K562 (cell line): ENCODE measurements around the gene ADGRF1. TPM values are rescaled to one million over a fixed set of nuclear protein-coding genes. Genes with fewer than 3 reads are reported as not detected.

Source experiments
- ATAC-seq: fragments of 200-7000 bp; cut with Tn5 transposase; 3 replicates; pipeline ENCODE4 v1.9.1; 2020; ENCODE audit warnings: moderate library complexity
- BruUV-seq: library from RNA; stranded (reverse); fragments of 400-500 nt; replicated peaks from 2 replicates; lab custom pipeline; 2021; lab: Mats Ljungman, UMichigan
- CTCF ChIA-PET: fragments of 300-600 bp; formaldehyde crosslinking; extraction: SDS; loops from one replicate; lab custom pipeline; 2021; ENCODE audit warnings: low intra/inter-chr PET ratio; lab: Yijun Ruan, JAX
- POLR2A ChIA-PET: fragments of 300-600, 350-650 bp; sonication (Branson Sonifier 250); formaldehyde crosslinking; extraction: SDS; loops from one replicate; lab custom pipeline; 2021; ENCODE audit warnings: antibody characterized with exemption, inconsistent platforms; lab: Yijun Ruan, JAX
- DNase-seq, 4 experiments: peaks; one replicate each; pipeline versions ENCODE4 v3.0.0 to v3.0.0-alpha.2; 2011 to 2018; ENCODE audit warnings: low spot score in 3 of 4, mixed read lengths in 3 of 4; ENCODE audit errors: extremely low read depth in 1 of 4
- FAIRE-seq: peaks from 2 replicates; lab custom pipeline; 2011; peaks lifted over from hg19 to GRCh38; lab: Jason Lieb, UNC
- H2AFZ ChIP-seq: 2 replicates; pipeline ENCODE4 v1.6.0; 2011; ENCODE audit warnings: low read depth, low read length, control low read depth, inconsistent platforms
- H3K27ac ChIP-seq: fragments of 200-600 bp; 3 replicates; pipeline ENCODE4 v1.8.0; 2011; ENCODE audit warnings: low read depth, mild to moderate bottlenecking, control low read depth, inconsistent platforms, low read length, moderate library complexity, mixed read lengths; ENCODE audit errors: extremely low read depth
- H3K27me3 ChIP-seq, 2 experiments: fragments of 300-600 bp in 1 of 2; 2 replicates in 1 of 2; 3 replicates in 1 of 2; pipeline versions ENCODE4 v1.6.0 to v1.8.0; 2011; ENCODE audit warnings: inconsistent platforms in 2 of 2, low read length in 2 of 2, mild to moderate bottlenecking in 1 of 2, mixed read lengths in 1 of 2, moderate library complexity in 1 of 2; ENCODE audit not compliant: control insufficient read depth in 2 of 2, insufficient read depth in 2 of 2
- H3K36me3 ChIP-seq: fragments of 300-600 bp; 3 replicates; pipeline ENCODE4 v1.8.0; 2011; ENCODE audit warnings: mild to moderate bottlenecking, low read length, inconsistent platforms; ENCODE audit not compliant: control insufficient read depth, insufficient read depth
- H3K4me1 ChIP-seq, 2 experiments: fragments of 200-600 bp in 1 of 2; replicated peaks in 1 of 2; 2 replicates in 1 of 2; 3 replicates in 1 of 2; pipeline versions ENCODE4 v1.5.1 to v1.8.0; 2011; ENCODE audit warnings: inconsistent platforms in 2 of 2, low read length in 2 of 2, mild to moderate bottlenecking in 1 of 2, mixed read lengths in 1 of 2, moderate library complexity in 1 of 2; ENCODE audit not compliant: control insufficient read depth in 2 of 2, insufficient read depth in 2 of 2
- H3K4me2 ChIP-seq: 2 replicates; pipeline ENCODE4 v1.6.1; 2011; ENCODE audit warnings: low read length, control low read depth, inconsistent platforms, mixed read lengths; ENCODE audit not compliant: insufficient read depth
- H3K4me3 ChIP-seq: fragments of 200-600 bp; sonication (generic), shearing (Covaris generic); 2 replicates; pipeline ENCODE4 v1.5.1; 2016; ENCODE audit warnings: control low read depth, inconsistent platforms
- H3K79me2 ChIP-seq: fragments of 200-600 bp; 3 replicates; pipeline ENCODE4 v1.8.0; 2011; ENCODE audit warnings: low read length, inconsistent platforms; ENCODE audit not compliant: control insufficient read depth, insufficient read depth
- H3K9ac ChIP-seq, 2 experiments: 2 replicates each; pipeline versions ENCODE4 v1.6.0 to v1.6.1; 2011; ENCODE audit warnings: low read depth in 2 of 2, low read length in 2 of 2, control low read depth in 1 of 2, inconsistent platforms in 1 of 2, mild to moderate bottlenecking in 1 of 2, mixed read lengths in 1 of 2; ENCODE audit not compliant: insufficient read depth in 1 of 2
- H3K9me1 ChIP-seq: one replicate; pipeline ENCODE4 v1.6.0; 2011; ENCODE audit warnings: inconsistent platforms, mild to moderate bottlenecking, low read length, moderate library complexity; ENCODE audit not compliant: control insufficient read depth, insufficient read depth
- H3K9me3 ChIP-seq: replicated peaks from 2 replicates; pipeline ENCODE4 v1.5.1; 2011; ENCODE audit warnings: low read depth, low read length, inconsistent platforms; ENCODE audit not compliant: control insufficient read depth, insufficient read depth
- H4K20me1 ChIP-seq: replicated peaks from 2 replicates; pipeline ENCODE4 v1.6.1; 2011; ENCODE audit warnings: low read length, inconsistent platforms, mixed read lengths; ENCODE audit not compliant: control insufficient read depth, insufficient read depth
- NFIC ChIP-seq: fragments of 450-650 bp; IDR thresholded peaks from 2 replicates; pipeline ENCODE4 v1.6.1; 2017; ENCODE audit warnings: mild to moderate bottlenecking, inconsistent platforms
- ZNF707 ChIP-seq: fragments of 250-450 bp; sonication (Bioruptor Pico); conservative IDR thresholded peaks from 2 replicates; pipeline ENCODE4 v1.8.0; 2022; ENCODE audit warnings: inconsistent platforms, mild to moderate bottlenecking, moderate library complexity
- WGBS: fragments of 100-300 bp; shearing (Covaris generic); methylation state at CpG from one replicate; pipeline ENCODE4 v1.1.6; 2016; ENCODE audit warnings: low coverage, mixed read lengths; ENCODE audit not compliant: insufficient coverage; ENCODE audit errors: missing lambda C conversion rate; 5-methylcytosine and 5-hydroxymethylcytosine counted together
- in situ Hi-C: fragments of 300-500 bp; cut with MboI; formaldehyde crosslinking; loops from 4 replicates; pipeline ENCODE4 v1.15.0; 2018; ENCODE audit warnings: inconsistent platforms, mixed read lengths
- intact Hi-C: fragments of 100-400 bp; cut with micrococcal nuclease; formaldehyde crosslinking; loops from 2 replicates; pipeline ENCODE4 v1.14.2; 2022
- polyA plus RNA-seq, 8 experiments: library from polyadenylated mRNA; depleted of rRNA in 4 of 8; stranded (reverse) in 5 of 8; unstranded in 3 of 8; fragments of >200 nt; fragmentation: Nextera tagmentation in 2 of 8; fragmentation: Illumina TruSeq in 1 of 8; extraction: Ambion mirVana in 2 of 8; extraction: Trizol in 1 of 8; gene quantifications; 2 replicates each; pipeline versions ENCODE4 v1.2.1 to v1.2.3, GENCODE V29; 2011 to 2014; ENCODE audit warnings: inconsistent platforms in 1 of 8, missing spikeins in 1 of 8
- total RNA-seq, 7 experiments: library from RNA; depleted of rRNA in 6 of 7; stranded (reverse); fragments of >200 nt in 6 of 7; fragmentation: Illumina TruSeq in 2 of 7; extraction: Trizol in 2 of 7; gene quantifications; 2 replicates each; pipeline versions ENCODE4 v1.2.1 to v1.2.3, GENCODE V29; 2011 to 2021; ENCODE audit warnings: low replicate concordance in 1 of 7
- TF ChIP-seq, protein P1 (sequence below), 2 experiments: IDR thresholded peaks in 1 of 2; conservative IDR thresholded peaks in 1 of 2; 2 replicates each; pipeline ENCODE4 v1.6.1; 2016; ENCODE audit warnings: low read depth in 2 of 2, mild to moderate bottlenecking in 1 of 2, missing compliant biosample characterization in 1 of 2, missing genetic modification characterization in 1 of 2, moderate library complexity in 1 of 2
- TF ChIP-seq, protein P2 (sequence below): fragments of 450-650 bp; IDR thresholded peaks from 2 replicates; pipeline ENCODE4 v1.6.1; 2016; ENCODE audit warnings: antibody characterized with exemption

ADGRF1 gene
- total and polyA plus RNA-seq, 9 of the 15 experiments (the other 6 are each of a cell fraction or from before 2014, with no cell fraction given), result not detected

DNA sequence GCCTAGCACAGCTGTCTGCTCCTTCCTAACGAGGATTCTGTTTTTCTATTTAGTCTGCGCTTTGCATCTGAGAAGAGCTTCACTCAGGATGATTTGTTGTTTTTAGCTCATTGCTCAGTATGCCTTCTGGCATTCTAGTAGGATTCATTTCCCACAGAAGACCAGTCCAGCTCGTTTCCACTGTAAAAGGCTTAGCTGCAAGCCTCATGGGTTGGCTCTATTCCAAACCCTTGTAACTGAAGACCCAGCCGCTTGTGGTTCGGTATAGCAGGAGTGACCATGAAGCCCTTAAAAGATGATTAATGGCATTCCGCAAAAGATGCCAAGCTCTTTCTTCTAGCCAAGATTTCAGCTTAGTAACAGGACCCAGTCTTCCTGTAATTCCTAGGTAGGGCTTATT, 7.2 kb downstream of the ADGRF1 start:
- H3K9me3 ChIP-seq, result no peaks in the 10 kb centered on the region
- FAIRE-seq (no peak), ATAC-seq (no peak), DNase-seq (no peak)
- no peaks in the 10 kb centered on the region for H4K20me1 ChIP-seq
- H3K79me2 ChIP-seq, result no peaks in the 10 kb centered on the region
- H3K9ac ChIP-seq, result no peak overlapping the region
- no TSS peak for BruUV-seq
- CTCF ChIA-PET, result no interaction called here
- H3K4me3 ChIP-seq, result no peak overlapping the region
- H3K4me1 ChIP-seq, result no peaks in the 10 kb centered on the region
- no peak overlapping the region for H2AFZ ChIP-seq
- intact Hi-C loops, result no loop called here
- WGBS, result 3% methylated on average over 6 of the region's 6 CpGs
- in situ Hi-C loops, result no loop called here
- POLR2A ChIA-PET, result interaction anchor here (1.1 kb wide), 1 partner anchor 10 kb away, joined by 3 read pairs; no protein-coding TSS in a partner anchor
- peaks cover 11 to 21% of the 10 kb centered on the region in 2 experiments; a peak in 4 of 5 replicates for H3K27me3 ChIP-seq
- H3K9me1 ChIP-seq, result no peaks in the 10 kb centered on the region
- H3K27ac ChIP-seq, result no peak overlapping the region
- H3K36me3 ChIP-seq, result no peaks in the 10 kb centered on the region
- TF ChIP-seq, protein P1, sequence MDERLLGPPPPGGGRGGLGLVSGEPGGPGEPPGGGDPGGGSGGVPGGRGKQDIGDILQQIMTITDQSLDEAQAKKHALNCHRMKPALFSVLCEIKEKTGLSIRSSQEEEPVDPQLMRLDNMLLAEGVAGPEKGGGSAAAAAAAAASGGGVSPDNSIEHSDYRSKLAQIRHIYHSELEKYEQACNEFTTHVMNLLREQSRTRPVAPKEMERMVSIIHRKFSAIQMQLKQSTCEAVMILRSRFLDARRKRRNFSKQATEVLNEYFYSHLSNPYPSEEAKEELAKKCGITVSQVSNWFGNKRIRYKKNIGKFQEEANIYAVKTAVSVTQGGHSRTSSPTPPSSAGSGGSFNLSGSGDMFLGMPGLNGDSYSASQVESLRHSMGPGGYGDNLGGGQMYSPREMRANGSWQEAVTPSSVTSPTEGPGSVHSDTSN (CRISPR knock-in tag; IDR thresholded peaks at IDR 0.05; ENCODE audit: low read depth), result no peak
- TF ChIP-seq, protein P1 (tag; conservative IDR thresholded peaks at IDR 0.05; ENCODE audit: low read depth), result 0 out of 2 replicates have a peak, but pooled peaks have one; percentile 10
- TF ChIP-seq, protein P2, sequence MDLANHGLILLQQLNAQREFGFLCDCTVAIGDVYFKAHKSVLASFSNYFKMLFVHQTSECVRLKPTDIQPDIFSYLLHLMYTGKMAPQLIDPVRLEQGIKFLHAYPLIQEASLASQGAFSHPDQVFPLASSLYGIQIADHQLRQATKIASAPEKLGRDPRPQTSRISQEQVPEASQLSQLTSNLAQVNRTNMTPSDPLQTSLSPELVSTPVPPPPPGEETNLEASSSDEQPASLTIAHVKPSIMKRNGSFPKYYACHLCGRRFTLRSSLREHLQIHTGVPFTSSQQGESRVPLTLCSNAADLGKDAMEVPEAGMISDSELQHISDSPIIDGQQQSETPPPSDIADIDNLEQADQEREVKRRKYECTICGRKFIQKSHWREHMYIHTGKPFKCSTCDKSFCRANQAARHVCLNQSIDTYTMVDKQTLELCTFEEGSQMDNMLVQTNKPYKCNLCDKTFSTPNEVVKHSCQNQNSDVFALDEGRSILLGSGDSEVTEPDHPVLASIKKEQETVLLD, result no peak
- TF ChIP-seq NFIC, result peak; percentile 41; the same call in 1 of the 2 replicates
- no peak for TF ChIP-seq ZNF707 (CRISPR knock-in tag)
- no peak overlapping the region for H3K4me2 ChIP-seq
